ENCODE data around the gene FTO.

FTO gene

DNA sequence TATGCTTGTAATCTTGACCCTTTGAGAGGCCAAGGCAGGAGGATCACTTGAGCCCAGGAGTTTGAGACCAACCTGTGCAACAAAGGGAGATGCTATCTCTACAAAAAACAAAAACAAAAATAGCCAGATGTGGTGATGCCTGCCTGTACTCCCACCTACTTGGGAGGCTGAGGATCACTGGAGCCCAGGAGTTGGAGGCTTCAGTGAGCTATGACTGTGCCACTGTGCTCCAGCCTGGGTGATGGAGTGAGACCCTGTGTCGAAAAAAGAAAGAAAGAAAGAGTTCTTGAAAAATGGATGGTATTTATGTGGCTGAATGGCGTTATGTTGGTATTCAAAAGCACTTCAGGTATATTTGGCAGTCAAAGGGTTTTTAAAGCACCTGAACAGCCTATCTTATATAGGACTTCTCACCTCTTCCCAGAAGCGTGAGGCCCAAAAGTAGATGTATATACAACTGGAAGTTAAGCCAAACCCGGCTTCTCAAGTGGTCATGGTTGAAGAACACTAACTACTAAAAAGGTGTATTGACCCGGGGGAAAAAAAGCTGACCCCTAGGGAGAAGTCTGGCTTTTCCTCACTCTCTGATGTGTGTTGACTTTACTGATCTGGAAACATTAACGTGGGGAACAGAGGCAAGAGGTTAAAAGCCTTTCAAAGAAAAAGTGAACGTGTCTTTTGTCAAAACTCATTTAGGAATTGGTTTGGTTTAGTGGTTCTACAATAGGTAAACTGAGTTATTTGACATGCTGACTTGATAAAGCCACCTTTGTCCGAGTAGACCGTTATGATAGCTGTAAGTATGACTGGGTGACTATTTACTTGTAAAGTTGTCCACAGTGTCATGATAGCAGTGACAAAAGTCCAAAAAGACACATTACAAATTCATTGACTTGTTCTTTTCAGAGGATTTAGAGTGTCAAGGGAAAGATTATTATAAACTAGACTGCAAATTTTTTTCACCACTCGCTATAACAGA is 399.2 kb downstream of the FTO start:
- DNase-seq (ENCODE audit: extremely low read depth in 1 of 2, low read depth in 1 of 2), result no peak

DNA sequence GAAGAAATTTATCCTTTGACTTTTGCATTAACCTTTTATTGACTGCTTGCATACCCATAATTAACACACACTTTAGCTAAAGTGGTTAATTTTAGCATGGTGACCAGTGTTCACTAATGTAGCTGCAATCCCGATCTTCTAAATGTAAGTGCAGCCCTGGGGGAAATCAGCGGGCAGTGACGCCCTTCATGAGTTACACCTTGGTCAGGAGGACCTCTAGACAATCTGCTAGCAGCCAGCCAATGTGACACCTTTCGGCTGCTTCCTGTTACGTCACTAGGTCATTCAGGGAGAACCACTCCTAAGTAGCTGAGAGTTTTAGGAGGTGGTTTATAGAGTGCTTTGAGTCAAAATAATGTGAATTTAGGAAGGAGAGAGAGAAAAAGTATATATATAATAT is 402.1 kb downstream of the FTO start:
- DNase-seq (ENCODE audit: extremely low read depth in 1 of 2, low read depth in 1 of 2), result no peak

DNA sequence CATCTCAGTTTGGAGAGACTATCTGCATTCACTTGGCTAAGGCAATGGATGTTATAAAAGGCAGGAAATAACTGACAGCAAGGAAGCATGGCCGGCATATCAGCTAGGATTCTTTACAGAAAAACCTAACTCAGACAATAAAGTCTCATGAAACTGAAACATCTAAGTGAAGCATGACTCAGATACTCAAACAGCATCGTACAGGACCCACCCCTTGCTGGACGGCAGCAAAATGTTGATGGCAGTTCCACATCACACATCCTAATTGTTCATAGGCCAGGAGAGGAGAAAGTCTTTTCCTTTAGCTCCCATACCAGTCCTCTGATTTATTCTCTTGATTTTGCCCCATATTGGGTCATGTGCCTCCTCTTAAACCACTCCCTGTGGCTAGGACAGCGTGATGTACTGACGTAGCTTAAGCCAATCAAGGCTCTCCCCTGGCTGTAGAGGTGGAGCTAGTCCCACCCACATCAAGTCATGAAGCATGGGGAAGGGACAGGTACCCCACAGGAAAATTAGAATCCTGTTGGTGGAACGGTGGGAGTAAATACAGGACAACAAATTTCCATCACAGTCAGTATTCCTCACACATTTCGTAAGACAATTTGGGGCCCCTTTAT is 403.7 kb downstream of the FTO start:
- DNase-seq (ENCODE audit: extremely low read depth in 1 of 2, low read depth in 1 of 2), result no peak

GRCh38 chr16:54110016-54110981 is 406.3 kb downstream of the FTO start:
- DNase-seq (ENCODE audit: extremely low read depth in 1 of 2, low read depth in 1 of 2), result no peak

DNA sequence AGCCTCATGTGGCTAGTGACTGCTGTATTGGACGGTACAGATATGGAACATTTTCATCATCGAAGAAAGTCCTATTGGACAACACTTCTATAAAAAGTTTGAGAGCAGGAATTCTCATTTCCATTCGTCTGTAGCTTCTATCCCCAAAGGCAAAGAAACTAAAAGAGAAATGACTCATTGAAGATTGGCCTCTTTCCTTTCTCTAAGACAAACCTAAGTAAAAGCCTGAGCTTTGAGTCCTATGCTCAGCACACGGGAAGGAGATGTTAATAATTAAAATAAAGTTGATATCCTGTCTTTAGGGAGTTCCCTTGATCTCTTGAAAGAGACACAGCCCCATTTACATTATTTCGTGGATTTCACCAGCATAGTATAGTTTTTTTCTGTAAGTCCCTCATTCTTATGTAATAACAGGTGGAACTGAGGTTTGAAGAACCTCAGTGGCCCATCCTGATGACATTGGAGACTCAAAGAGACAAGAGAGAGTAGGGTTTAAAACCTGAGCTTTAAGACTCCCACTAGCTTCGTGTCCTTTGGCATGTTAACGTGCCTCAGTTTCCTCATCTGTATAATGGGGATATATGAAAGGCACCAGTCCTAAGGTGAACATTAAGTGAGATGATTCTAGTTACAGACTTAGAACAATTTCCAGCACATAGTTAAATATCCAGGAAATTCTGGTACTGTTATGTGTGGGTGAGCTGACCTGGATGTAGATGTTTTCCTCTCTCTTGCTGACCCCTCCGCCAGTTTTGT is 408.7 kb downstream of the FTO start:
- no peak for DNase-seq (ENCODE audit: extremely low read depth in 1 of 2, low read depth in 1 of 2)

- DNase-seq (ENCODE audit: extremely low read depth in 1 of 2, low read depth in 1 of 2), result no peak
Measured at GRCh38 chr16:54115558-54115957, 411.6 kb downstream of the FTO start.

DNA sequence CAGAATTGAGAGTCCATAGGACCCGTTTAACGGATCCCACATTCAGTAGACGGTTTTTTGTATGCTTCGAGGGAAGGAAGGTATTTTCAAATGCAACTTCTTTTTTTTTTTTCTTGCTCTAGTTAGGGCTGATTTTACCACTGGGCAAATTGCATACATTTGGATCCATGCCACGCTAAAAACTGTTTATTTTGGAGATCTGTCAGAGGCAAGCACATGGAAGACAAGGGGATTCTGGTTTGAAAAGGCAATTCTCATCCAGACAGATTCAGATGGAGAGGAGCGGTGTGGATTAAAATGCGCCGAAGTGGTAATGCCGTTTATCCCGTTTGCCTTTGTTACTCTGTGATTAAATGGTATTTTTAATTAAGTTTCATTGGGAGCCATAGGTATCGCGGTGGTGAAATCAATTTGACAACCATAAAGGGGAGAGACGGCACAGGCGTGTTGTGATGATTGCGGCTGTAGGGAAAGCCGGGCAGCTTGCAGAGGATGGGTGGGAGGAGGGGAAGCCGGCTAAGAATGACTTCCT is 412.2 kb downstream of the FTO start:
- no peak for DNase-seq (ENCODE audit: extremely low read depth in 1 of 2, low read depth in 1 of 2)

DNA sequence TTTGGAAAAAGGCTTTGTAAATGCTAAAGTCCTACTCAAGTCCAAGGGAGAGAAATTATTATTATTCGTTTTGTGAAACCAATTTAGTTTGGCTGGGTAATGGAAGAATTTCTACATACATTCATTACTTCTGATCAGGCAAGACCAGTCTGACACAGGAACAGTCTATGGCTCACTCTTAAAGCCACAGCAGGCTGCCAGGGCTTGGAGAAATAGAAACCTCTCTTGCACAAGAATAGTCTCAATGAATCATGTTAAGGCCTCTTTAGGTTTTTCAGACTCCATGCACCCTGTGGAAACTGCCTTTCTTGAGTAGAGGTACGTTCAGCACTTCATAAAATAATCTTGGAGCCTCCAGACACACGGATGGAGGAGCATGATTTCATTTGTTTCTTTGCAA is 414.9 kb downstream of the FTO start:
- DNase-seq (ENCODE audit: extremely low read depth in 1 of 2, low read depth in 1 of 2), result no peak

GRCh38 chr16:54120846-54121480 is 417.0 kb downstream of the FTO start:
- DNase-seq (ENCODE audit: extremely low read depth in 1 of 2, low read depth in 1 of 2), result no peak

DNA sequence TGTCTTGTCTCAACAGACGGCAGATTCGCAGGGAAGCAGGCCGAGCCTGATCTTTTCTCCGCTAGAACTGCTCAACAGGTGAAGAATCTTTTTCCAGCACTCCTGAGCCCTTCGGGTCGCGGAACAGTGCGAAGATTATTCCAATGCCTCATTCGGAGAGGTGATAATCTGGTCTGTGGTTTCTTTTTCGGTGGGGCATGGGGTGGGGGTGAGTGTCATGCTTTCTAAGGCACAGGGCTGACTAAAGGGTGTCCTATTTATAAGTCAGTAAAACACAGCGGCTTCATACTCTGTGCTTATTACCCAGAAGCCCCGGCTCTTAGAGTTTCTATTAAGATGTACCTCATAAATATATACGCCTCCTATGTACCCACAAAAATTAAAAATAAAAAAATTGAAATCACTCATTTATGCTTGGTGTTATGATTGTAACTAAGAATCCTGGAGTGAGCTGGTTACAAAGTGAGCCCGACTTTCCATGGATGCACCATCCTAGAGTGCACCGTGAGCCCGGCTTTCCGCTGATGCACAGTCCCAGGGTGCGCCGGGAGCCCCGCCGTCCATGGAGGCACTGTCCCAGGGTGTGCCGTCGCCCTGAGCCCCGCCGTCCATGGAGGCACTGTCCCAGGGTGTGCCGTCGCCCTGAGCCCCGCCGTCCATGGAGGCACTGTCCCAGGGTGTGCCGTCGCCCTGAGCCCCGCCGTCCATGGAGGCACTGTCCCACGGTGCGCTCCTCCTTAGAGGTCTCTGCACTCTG is 417.8 kb downstream of the FTO start:
- DNase-seq (ENCODE audit: extremely low read depth in 1 of 2, low read depth in 1 of 2), result no peak

GRCh38 chr16:54123766-54124165 is 419.8 kb downstream of the FTO start:
- DNase-seq (ENCODE audit: extremely low read depth in 1 of 2, low read depth in 1 of 2), result no peak

DNA sequence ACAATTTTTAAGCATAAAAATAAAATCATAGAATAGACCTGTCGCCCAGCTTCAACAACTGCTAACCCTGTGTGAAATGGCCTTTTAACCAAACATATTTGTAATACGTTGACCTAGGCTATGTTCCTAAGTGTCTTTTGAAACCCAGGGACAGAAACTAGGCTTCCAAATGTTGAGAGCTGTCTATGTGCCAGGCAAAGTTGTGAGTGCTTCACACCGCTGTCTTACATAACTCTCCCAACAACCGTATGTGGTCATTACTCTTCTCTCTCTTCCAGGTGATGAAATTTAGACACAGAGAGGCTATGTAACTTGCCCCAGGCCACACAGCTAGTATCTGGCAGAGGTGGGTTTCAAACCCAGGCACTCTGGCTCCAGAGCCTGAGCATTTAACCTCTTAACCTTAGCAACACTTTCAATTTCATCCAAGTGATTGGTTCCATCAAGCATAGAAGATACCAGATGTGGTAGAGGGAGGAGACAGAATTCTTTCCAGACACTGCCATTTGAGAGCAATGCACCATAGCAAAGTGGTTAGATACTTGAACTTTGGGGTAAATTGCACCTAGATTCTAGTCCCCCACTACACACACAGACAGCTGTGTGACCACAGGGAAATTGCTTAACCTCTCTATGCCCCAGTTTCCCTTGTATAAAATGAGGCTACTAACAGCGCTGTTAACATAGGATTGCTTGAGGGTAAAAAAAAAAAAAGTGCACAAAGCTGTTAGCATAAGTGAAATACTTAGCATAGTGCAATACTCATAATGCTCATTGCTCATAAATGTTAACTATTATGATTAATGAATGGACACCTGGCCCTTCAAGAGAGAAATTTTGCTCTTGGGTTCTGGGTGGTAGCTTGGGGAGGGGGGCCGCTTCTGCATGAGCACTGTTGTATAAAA is 422.0 kb downstream of the FTO start:
- DNase-seq (ENCODE audit: extremely low read depth in 1 of 2, low read depth in 1 of 2), result no peak

DNA sequence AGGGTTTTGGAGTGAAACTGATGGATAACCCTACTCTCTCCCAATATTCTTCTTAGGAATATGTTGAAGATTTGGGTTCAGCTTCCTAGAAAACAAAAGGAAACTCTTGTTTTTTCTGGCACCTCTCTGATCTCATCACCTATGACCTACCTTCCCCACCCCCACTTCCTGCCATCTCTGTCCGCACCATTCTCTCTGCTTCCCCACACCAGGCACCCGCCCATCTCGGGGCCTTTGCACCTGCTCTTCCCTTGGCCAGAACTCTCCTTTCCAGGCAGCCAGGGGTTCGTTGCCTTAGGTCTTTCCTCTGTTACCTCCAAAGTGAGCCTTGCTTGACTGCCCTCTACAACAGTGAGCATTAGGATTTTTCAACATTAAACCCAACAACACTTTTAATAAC is 423.0 kb downstream of the FTO start:
- DNase-seq (ENCODE audit: extremely low read depth in 1 of 2, low read depth in 1 of 2), result no peak

DNA sequence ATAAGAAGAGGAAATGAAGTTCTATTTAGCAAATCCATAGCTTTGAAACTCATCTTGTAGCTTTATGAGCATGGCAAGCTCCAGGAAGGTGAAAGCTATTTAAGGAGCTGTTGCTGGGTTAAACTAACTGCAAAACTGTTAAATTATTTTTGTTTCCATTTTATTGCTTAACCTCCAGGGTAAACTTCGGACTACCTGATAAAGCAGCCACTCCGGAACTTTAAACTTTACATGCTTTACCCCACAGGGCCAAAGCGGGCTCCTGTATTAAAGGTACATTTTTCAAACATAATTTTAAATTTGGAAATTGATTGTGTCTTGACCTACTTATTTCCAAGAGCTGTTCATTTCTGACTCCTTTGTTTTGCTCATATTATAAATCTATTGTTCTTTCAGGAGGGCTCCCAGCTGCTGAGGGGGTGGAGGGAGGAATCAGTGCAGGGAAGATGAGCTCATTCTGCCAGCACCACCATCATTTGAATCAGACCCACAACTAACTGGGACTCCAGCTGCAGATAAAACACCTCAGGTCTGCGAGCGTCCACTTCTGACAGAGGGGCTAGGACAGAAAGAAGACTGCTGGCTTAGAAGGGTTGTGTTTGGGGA is 424.8 kb downstream of the FTO start:
- DNase-seq (ENCODE audit: extremely low read depth in 1 of 2, low read depth in 1 of 2), result no peak

DNA sequence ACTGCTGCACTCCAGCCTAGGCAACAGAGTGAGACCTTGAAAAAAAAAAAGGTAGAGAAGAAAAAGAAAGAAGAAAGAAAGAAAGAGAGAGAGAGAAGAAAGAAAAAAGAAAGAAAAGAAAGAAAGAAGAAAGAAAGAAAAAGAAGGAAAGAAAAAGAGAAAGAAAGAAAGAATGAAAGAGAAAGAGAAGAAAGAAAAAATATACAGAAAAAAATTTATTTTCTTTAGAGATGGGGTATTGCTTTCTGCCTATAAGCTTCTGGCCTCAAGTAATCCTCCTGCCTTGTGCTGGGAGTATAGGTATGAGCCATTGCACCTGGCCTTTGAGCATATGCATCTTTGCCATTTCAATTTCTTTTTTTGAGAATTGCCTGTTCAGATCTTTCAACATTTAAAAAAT is 425.9 kb downstream of the FTO start:
- DNase-seq (ENCODE audit: extremely low read depth in 1 of 2, low read depth in 1 of 2), result no peak

DNA sequence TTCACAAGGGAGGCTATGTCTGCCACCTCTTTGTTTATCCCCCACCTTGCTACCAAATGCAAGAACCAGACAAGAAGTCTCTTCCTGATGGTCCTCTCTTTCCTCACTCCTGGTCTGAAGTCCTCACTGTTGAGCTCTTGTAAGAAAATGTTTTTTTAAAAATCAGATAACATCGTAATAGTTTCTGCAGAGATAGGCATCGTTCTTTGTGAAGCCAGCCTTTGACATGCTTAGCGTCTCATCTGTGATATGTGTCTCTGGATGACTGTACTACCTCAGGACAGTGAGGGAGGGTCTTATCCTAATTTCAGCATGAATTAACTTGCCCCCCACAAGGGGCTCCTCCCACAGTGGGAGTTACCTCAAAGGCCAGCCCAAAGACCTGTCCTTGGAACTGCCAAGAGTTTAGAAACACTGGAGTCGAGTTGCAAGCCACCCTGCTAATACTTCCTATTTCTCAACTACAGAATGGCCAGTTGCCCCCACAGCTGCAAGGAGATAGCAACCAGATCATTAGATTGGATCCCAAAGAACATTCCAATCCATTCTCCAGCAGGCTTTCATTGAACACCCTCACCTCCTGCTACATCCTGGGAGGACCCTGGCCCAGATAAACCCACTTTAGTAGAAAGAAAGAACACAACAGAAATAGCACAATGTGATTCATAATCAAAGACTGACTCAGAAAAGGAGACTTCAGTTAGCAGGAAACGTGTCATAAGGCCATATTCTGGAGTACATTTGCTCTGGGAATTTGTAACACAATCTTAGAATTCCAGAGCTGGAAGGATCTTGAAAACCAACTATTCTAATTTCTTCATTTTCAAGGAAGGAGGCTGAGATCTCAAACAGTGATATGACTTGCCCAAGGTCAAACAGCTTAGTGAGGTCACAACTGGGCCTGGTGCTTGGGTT is 431.7 kb downstream of the FTO start:
- DNase-seq (ENCODE audit: extremely low read depth in 1 of 2, low read depth in 1 of 2), result no peak

GRCh38 chr16:54136276-54136625 is 432.3 kb downstream of the FTO start:
- DNase-seq (ENCODE audit: extremely low read depth in 1 of 2, low read depth in 1 of 2), result no peak

Data from activated CD8-positive, alpha-beta memory T cell treated with anti-CD3 and anti-CD28 coated beads for 1 hour (primary cell).